BLaER1 treated with 17β-estradiol and CSF1 and Interleukin-3, amounts not matched to agents 10 nM and 100 nM (cell line): ENCODE data around the gene IGF2BP3.
"Not testable (repeated sequence)": the region's sequence is repeated elsewhere in the genome, so short reads cannot be mapped to it uniquely, and the experiment has no call there.

Experiments used
- H3K27ac ChIP-seq, 11 experiments: shearing (Covaris generic); formaldehyde crosslinking; 2 replicates each; pipeline ENCODE4 v1.8.1; 2022
- H3K27me3 ChIP-seq, 11 experiments: shearing (Covaris generic); formaldehyde crosslinking; 2 replicates each; pipeline ENCODE4 v1.8.1; 2022
- H3K36me3 ChIP-seq, 11 experiments: shearing (Covaris generic); formaldehyde crosslinking; 2 replicates each; pipeline ENCODE4 v1.8.1; 2022
- H3K4me1 ChIP-seq, 10 experiments: shearing (Covaris generic); formaldehyde crosslinking; 2 replicates each; pipeline ENCODE4 v1.8.1; 2022
- H3K4me2 ChIP-seq, 11 experiments: shearing (Covaris generic); formaldehyde crosslinking; 2 replicates each; pipeline ENCODE4 v1.8.1; 2022
- H3K4me3 ChIP-seq, 10 experiments: shearing (Covaris generic); formaldehyde crosslinking; 2 replicates each; pipeline ENCODE4 v1.8.1; 2022
- H3K9ac ChIP-seq, 11 experiments: shearing (Covaris generic); formaldehyde crosslinking; 2 replicates each; pipeline ENCODE4 v1.8.1; 2022
- H3K9me3 ChIP-seq, 11 experiments: shearing (Covaris generic); formaldehyde crosslinking; replicated peaks in 1 of 11; 2 replicates each; pipeline ENCODE4 v1.8.1; 2022
- H4K20me1 ChIP-seq, 11 experiments: shearing (Covaris generic); formaldehyde crosslinking; 2 replicates each; pipeline ENCODE4 v1.8.1; 2022
- Cebpa-rat ChIP-seq, 11 experiments: shearing (Covaris generic); IDR thresholded peaks; 2 replicates each; pipeline ENCODE4 v1.8.1; 2022

Gene IGF2BP3

DNA sequence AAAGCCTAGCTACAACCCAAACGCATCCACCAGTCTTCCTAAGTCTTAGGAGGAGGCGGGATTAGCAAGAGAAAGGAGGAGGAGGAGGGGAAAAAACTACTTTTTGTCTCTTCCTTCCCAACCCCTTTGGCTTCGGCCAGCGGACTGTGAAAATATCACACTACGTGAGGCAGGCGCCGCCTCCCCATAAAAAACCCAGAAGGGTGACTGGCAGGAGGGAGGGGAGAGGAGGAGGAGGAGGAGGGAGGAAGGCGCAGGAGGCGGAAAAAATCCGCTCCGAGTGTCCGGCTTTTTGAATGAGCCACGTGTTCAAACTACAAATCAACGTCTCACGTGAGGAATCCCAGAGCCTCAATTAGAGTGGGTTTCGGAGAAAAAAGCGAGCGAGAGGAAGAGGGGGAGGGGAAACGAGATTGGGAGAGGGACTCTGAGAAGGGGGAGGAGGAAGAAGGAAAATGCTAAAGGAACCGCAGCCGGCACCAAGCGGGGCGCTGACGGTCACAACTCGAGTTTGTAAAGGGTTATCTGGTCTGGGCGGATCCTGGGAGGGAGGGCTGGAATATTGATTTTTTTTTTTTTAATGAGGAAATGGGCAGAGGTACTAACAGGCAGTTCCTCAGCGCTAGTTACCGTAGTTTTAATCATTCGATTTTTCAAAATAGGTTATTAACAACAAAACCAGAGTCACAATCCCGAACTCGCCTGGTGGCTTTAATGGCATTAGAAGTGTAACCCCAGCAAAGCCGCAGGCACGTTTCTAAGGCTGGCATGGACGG lies at the start of gene IGF2BP3:
IGF2BP3 (minus strand) TSS at position 162 of the 776 bp plus-strand sequence. CDS start 381 bp downstream, outside the sequence.
- TF ChIP-seq Cebpa-rat (IDR thresholded peaks at IDR 0.05): no peak
- H3K9ac ChIP-seq: peak within 1 kb of the TSS in 10 of 11 experiments; percentile 4 to 50 (median 32); a peak in 10 of 22 replicates
- peaks cover 100% of the 10 kb centered on the region in 11 experiments for H3K27me3 ChIP-seq
- H3K36me3 ChIP-seq: no peaks in the 10 kb centered on the region
- H3K27ac ChIP-seq: no peak within 1 kb of the TSS
- peak within 1 kb of the TSS; percentile 71 to 96 (median 78) for H3K4me2 ChIP-seq
- H3K4me3 ChIP-seq: peak within 1 kb of the TSS; percentile 23 to 64 (median 51); a peak in 19 of 20 replicates
- H3K9me3 ChIP-seq: peaks cover 0 to 4% (median 0%) of the 10 kb centered on the region in 11 experiments; a peak in 2 of 22 replicates
- H4K20me1 ChIP-seq: peaks cover 0 to 88% (median 68%) of the 10 kb centered on the region in 11 experiments; a peak in 19 of 22 replicates
- peaks cover 36 to 50% (median 42%) of the 10 kb centered on the region in 10 experiments for H3K4me1 ChIP-seq

DNA sequence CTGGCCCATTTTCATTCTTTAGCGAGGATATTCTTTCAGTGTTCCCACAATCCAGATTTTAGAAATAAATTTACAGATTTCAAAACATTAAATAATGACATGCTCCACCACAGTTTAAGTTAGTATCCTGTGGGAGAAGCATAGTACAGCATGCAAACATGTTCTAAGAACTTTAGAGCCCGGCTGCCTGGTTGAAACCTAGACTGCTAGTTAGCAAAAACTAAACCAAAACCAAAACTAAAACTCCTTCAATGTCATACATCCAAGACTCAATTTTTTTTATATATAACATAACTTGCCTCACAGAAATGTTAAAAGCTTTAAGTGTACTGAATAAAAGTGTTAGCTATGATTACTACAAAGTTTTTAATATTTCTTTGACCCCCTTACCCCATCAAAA lies 44.5 kb upstream of the IGF2BP3 start:
- no peak overlapping the region for H3K27ac ChIP-seq
- H3K27me3 ChIP-seq: no peaks in the 10 kb centered on the region
- no peak overlapping the region for H3K4me2 ChIP-seq
- no peak for TF ChIP-seq Cebpa-rat (IDR thresholded peaks at IDR 0.05)
- H3K4me3 ChIP-seq: no peak overlapping the region
- H3K9me3 ChIP-seq: peaks cover 0 to 19% (median 0%) of the 10 kb centered on the region in 11 experiments; a peak in 6 of 22 replicates
- no peaks in the 10 kb centered on the region for H3K4me1 ChIP-seq
- H3K9ac ChIP-seq: no peak overlapping the region
- peaks cover 99 to 100% (median 100%) of the 10 kb centered on the region in 11 experiments for H3K36me3 ChIP-seq
- peaks cover 87 to 100% (median 99%) of the 10 kb centered on the region in 11 experiments for H4K20me1 ChIP-seq

- H3K4me1 ChIP-seq, H3K27ac ChIP-seq, H3K9ac ChIP-seq, H3K4me3 ChIP-seq, H3K4me2 ChIP-seq, H3K27me3 ChIP-seq: not testable (repeated sequence)
- peaks cover 99 to 100% (median 100%) of the 10 kb centered on the region in 11 experiments for H3K36me3 ChIP-seq
- H3K9me3 ChIP-seq: peaks cover 0 to 12% (median 0%) of the 10 kb centered on the region in 11 experiments; a peak in 6 of 22 replicates
- H4K20me1 ChIP-seq: peaks cover 87 to 100% (median 99%) of the 10 kb centered on the region in 11 experiments
These were observed 43.5 kb upstream of the IGF2BP3 start for GRCh38 chr7:23513746-23514145.

- peaks cover 16 to 24% (median 18%) of the 10 kb centered on the region in 10 experiments for H3K4me1 ChIP-seq
- H4K20me1 ChIP-seq: no peaks in the 10 kb centered on the region
- H3K9me3 ChIP-seq: peaks cover 0 to 6% (median 0%) of the 10 kb centered on the region in 11 experiments; a peak in 1 of 22 replicates
- no peak overlapping the region for H3K4me3 ChIP-seq
- H3K9ac ChIP-seq: no peak overlapping the region
- H3K4me2 ChIP-seq: no peak overlapping the region
- H3K27ac ChIP-seq: no peak overlapping the region
- peaks cover 0 to 18% (median 9%) of the 10 kb centered on the region in 11 experiments; a peak in 9 of 22 replicates for H3K36me3 ChIP-seq
- H3K27me3 ChIP-seq: no peaks in the 10 kb centered on the region
- no peak for TF ChIP-seq Cebpa-rat (IDR thresholded peaks at IDR 0.05)
These were observed 23.7 kb upstream of the IGF2BP3 start for GRCh38 chr7:23494009-23494408.

- Histone ChIP-seq H3K27ac (0 out of 22 replicates have a peak overlapping the region, but pooled peaks of 1 of the 11 experiments have one; percentile 81), H3K9me3 (peaks cover 0 to 6% (median 0%) of the 10 kb centered on the region in 11 experiments; a peak in 1 of 22 replicates), H3K9ac (no peak overlapping the region), H3K36me3 (no peaks in the 10 kb centered on the region; a peak in 2 of 22 replicates), H3K4me3 (peak overlapping the region in 3 of 10 experiments; percentile 63 to 75 (median 64); a peak in 2 of 20 replicates), H3K4me2 (peak overlapping the region; percentile 82 to 95 (median 89)), H3K4me1 (peaks cover 16 to 24% (median 18%) of the 10 kb centered on the region in 10 experiments), H3K27me3 (no peaks in the 10 kb centered on the region), H4K20me1 (no peaks in the 10 kb centered on the region)
- TF ChIP-seq Cebpa-rat (IDR thresholded peaks at IDR 0.05): no peak
These were observed 21.2 kb upstream of the IGF2BP3 start for GRCh38 chr7:23491502-23491901.

DNA sequence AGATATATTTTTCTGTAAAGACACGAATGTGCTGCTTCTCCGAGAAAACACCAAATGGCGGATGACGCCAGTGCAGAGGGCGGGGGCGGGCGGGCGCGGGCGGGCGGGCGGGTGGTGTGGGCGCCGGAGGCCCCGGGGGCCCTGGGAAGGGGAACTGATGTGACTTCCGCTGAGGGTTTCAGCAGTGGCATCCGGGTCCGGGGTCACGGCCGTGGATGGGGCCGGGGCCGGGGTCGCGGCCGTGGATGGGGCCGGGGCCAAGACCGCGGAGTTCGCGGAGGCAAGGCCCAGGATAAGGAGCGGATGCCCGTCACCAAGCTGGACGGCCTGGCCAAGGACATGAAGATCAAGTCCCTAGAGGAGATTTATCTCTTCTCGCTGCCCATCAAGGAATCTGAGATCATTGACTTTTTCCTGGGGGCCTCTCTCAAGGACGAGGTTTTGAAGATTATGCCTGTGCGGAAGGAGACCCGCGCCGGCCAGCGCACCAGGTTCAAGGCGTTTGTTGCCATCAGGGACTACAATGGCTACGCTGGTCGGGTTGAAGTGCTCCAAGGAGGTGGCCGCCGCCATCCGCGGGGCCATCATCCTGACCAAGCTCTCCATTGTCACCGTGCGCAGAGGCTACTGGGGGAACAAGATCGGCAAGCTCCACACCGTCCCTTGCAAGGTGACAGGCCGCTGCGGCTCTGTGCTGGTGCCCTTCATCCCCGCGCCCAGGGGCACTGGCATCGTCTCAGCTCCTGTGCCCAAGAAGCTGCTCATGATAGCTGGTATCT lies 20.3 kb upstream of the IGF2BP3 start:
- no peak for TF ChIP-seq Cebpa-rat (IDR thresholded peaks at IDR 0.05)
- H3K9ac ChIP-seq: peak overlapping the region; percentile 70 to 80 (median 75); a peak in 21 of 22 replicates
- H3K27ac ChIP-seq: peak overlapping the region; percentile 78 to 89 (median 83)
- peak overlapping the region; percentile 48 to 75 (median 63) for H3K4me3 ChIP-seq
- H3K9me3 ChIP-seq: peaks cover 0 to 6% (median 0%) of the 10 kb centered on the region in 11 experiments; a peak in 1 of 22 replicates
- H3K4me2 ChIP-seq: peak overlapping the region; percentile 82 to 95 (median 89)
- H3K36me3 ChIP-seq: no peaks in the 10 kb centered on the region; a peak in 2 of 22 replicates
- H4K20me1 ChIP-seq: no peaks in the 10 kb centered on the region
- no peaks in the 10 kb centered on the region for H3K27me3 ChIP-seq
- H3K4me1 ChIP-seq: peaks cover 16 to 24% (median 18%) of the 10 kb centered on the region in 10 experiments

DNA sequence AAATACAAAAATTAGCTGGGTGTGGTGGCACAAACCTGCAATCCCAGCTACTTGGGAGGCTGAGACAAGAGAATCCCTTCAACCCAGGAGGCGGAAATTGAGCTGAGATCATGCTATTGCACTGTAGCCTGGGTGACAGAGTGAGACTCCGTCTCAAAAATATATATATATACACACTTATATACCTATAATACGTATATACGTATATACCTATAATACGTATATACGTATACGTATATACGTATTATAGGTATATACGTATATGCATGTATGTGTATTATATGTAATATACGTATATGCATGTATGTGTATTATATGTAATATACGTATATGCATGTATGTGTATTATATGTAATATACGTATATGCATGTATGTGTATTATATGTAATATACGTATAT lies 18.4 kb upstream of the IGF2BP3 start:
- H3K4me2 ChIP-seq, H3K9ac ChIP-seq, H4K20me1 ChIP-seq, H3K9me3 ChIP-seq, H3K27me3 ChIP-seq, H3K4me3 ChIP-seq, H3K27ac ChIP-seq, H3K36me3 ChIP-seq: not testable (repeated sequence)
- peaks cover 16 to 24% (median 18%) of the 10 kb centered on the region in 10 experiments for H3K4me1 ChIP-seq

DNA sequence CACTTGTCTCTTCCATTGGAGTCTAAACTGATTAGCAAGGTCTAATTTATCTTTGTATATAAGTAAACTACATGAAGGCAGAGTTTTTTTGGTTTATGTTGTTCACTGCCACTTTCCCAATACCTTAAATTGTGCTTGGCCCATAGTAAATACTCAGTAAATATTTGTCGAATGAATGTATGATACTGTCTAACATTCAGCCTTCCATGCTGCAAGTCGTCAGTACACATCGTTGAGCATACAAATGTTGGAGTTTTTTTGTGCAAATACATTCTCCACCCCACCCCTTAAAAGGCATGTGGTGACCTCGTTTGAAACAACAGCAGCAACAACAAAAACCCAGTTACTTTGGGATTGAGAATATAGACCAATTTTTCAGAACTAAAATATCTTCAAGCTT lies 17.4 kb upstream of the IGF2BP3 start:
- Histone ChIP-seq H3K4me1 (peaks cover 16 to 24% (median 18%) of the 10 kb centered on the region in 10 experiments), H3K27ac (no peak overlapping the region)

More for the DNA sequence above, 17.4 kb upstream of the IGF2BP3 start:
- no peak overlapping the region for H3K4me3 ChIP-seq
- H3K9ac ChIP-seq: no peak overlapping the region
- no peaks in the 10 kb centered on the region for H4K20me1 ChIP-seq
- no peaks in the 10 kb centered on the region; a peak in 1 of 22 replicates for H3K36me3 ChIP-seq
- H3K27me3 ChIP-seq: peaks cover 0 to 6% (median 0%) of the 10 kb centered on the region in 11 experiments; a peak in 3 of 22 replicates
- no peak overlapping the region for H3K4me2 ChIP-seq
- H3K9me3 ChIP-seq: peaks cover 0 to 6% (median 0%) of the 10 kb centered on the region in 11 experiments; a peak in 1 of 22 replicates
- no peak for TF ChIP-seq Cebpa-rat (IDR thresholded peaks at IDR 0.05)
